GM12892 (cell line): ENCODE data around the gene CDH18.

Experiments used
- DNase-seq: peaks from one replicate; pipeline ENCODE4 v3.0.0; 2011; ENCODE audit not compliant: insufficient read length
- FAIRE-seq: peaks from 2 replicates; lab custom pipeline; 2011; peaks lifted over from hg19 to GRCh38; lab: Jason Lieb, UNC
- POLR2A ChIP-seq: IDR thresholded peaks from 2 replicates; pipeline ENCODE4 v1.6.1; 2011; ENCODE audit warnings: low read depth, low read length, control low read depth
- POLR2AphosphoS5 ChIP-seq: IDR thresholded peaks from 2 replicates; pipeline ENCODE4 v1.6.1; 2011; ENCODE audit warnings: low read depth, low read length, control low read depth
- TAF1 ChIP-seq: IDR thresholded peaks from 2 replicates; pipeline ENCODE4 v1.6.1; 2011; ENCODE audit warnings: low read depth, mild to moderate bottlenecking, control low read depth, low read length, borderline replicate concordance

Gene CDH18

GRCh38 chr5:19487480-19487879, 500.5 kb downstream of the CDH18 start:
- TF ChIP-seq POLR2AphosphoS5 (no peak), TAF1 (no peak), POLR2A (no peak)
- FAIRE-seq = no peak
- DNase-seq = no peak

GRCh38 chr5:19479562-19479961, 508.4 kb downstream of the CDH18 start:
- TF ChIP-seq POLR2A (no peak), TAF1 (no peak), POLR2AphosphoS5 (no peak)
- DNase-seq (no peak), FAIRE-seq (no peak)

- TF ChIP-seq POLR2A (no peak), TAF1 (no peak), POLR2AphosphoS5 (no peak)
- DNase-seq (no peak), FAIRE-seq (no peak)
These were observed 526.0 kb downstream of the CDH18 start for GRCh38 chr5:19462019-19462418.

- FAIRE-seq (no peak), DNase-seq (no peak)
- TF ChIP-seq POLR2AphosphoS5 = no peak
These were observed 563.5 kb downstream of the CDH18 start for GRCh38 chr5:19424506-19424905.
